SK-N-SH (cell line): ENCODE data around the gene BSG. TPM values are rescaled to one million over a fixed set of nuclear protein-coding genes. Genes with fewer than 3 reads are reported as not detected.
"Not testable (repeated sequence)": the region's sequence is repeated elsewhere in the genome, so short reads cannot be mapped to it uniquely, and the experiment has no call there.

Experiments used
- CTCF ChIA-PET: fragments of 300-600, 350-600 bp; formaldehyde crosslinking; extraction: SDS; loops from one replicate; lab custom pipeline; 2021; lab: Yijun Ruan, JAX
- POLR2A ChIA-PET: fragments of 350-600 bp; sonication (Branson Sonifier 250); formaldehyde crosslinking; extraction: SDS; loops from one replicate; lab custom pipeline; 2020; ENCODE audit warnings: antibody characterized with exemption, inconsistent platforms; lab: Yijun Ruan, JAX
- DNase-seq: peaks from one replicate; pipeline ENCODE4 v3.0.0; 2012
- H2AFZ ChIP-seq: fragments of 200-600 bp; sonication (generic); 2 replicates; pipeline ENCODE4 v1.8.1; 2016; ENCODE audit warnings: antibody characterized with exemption, mild to moderate bottlenecking, low read depth
- H3F3A ChIP-seq: fragments of 200-600 bp; sonication (generic); replicated peaks from 2 replicates; pipeline ENCODE3; 2016; ENCODE audit warnings: antibody characterized with exemption, mild to moderate bottlenecking; ENCODE audit not compliant: insufficient read depth
- H3K27ac ChIP-seq, 2 experiments: fragments of 200-500 bp in 1 of 2; fragments of 200-600 bp in 1 of 2; sonication (Bioruptor generic) in 1 of 2; sonication (generic), shearing (Covaris generic) in 1 of 2; 2 replicates each; pipeline versions ENCODE4 v1.5.1 to v1.6.1; 2014 to 2016; ENCODE audit warnings: low read depth in 2 of 2, inconsistent platforms in 1 of 2, low read length in 1 of 2, mild to moderate bottlenecking in 1 of 2, mixed read lengths in 1 of 2
- H3K27me3 ChIP-seq: fragments of 200-600 bp; sonication (generic), shearing (Covaris generic); 2 replicates; pipeline ENCODE4 v1.6.1; 2016; ENCODE audit warnings: mixed run types; ENCODE audit not compliant: insufficient read depth
- H3K36me3 ChIP-seq, 2 experiments: fragments of 200-500 bp in 1 of 2; fragments of 200-600 bp in 1 of 2; sonication (Bioruptor generic) in 1 of 2; sonication (generic) in 1 of 2; replicated peaks in 1 of 2; 2 replicates each; pipeline versions ENCODE3 to v1.5.1; 2014 to 2016; ENCODE audit warnings: low read length in 1 of 2, mild to moderate bottlenecking in 1 of 2; ENCODE audit not compliant: insufficient read depth in 2 of 2, control insufficient read depth in 1 of 2
- H3K4me1 ChIP-seq, 2 experiments: fragments of 200-500 bp in 1 of 2; fragments of 200-600 bp in 1 of 2; sonication (Bioruptor generic) in 1 of 2; sonication (generic), shearing (Covaris generic) in 1 of 2; 2 replicates each; pipeline versions ENCODE4 v1.5.1 to v1.6.1; 2014 to 2016; ENCODE audit warnings: low read depth in 1 of 2, low read length in 1 of 2, mixed run types in 1 of 2; ENCODE audit not compliant: insufficient read depth in 2 of 2, control insufficient read depth in 1 of 2
- H3K4me2 ChIP-seq: fragments of 200-600 bp; sonication (generic), shearing (Covaris generic); 2 replicates; pipeline ENCODE4 v1.6.1; 2017; ENCODE audit warnings: mixed run types
- H3K4me3 ChIP-seq, 2 experiments: fragments of 200-500 bp in 1 of 2; fragments of 200-600 bp in 1 of 2; sonication (Bioruptor generic) in 1 of 2; sonication (generic), shearing (Covaris generic) in 1 of 2; 2 replicates each; pipeline versions ENCODE4 v1.5.1 to v1.8.1; 2014 to 2016; ENCODE audit warnings: low read depth in 2 of 2, inconsistent platforms in 1 of 2, low read length in 1 of 2, mild to moderate bottlenecking in 1 of 2, mixed read lengths in 1 of 2, moderate library complexity in 1 of 2
- H3K79me2 ChIP-seq: fragments of 200-600 bp; sonication (generic); 2 replicates; pipeline ENCODE4 v1.8.1; 2017; ENCODE audit warnings: mild to moderate bottlenecking; ENCODE audit not compliant: insufficient read depth
- H3K9ac ChIP-seq: fragments of 200-600 bp; sonication (generic); 2 replicates; pipeline ENCODE4 v1.6.1; 2017; ENCODE audit warnings: mixed run types
- H3K9me2 ChIP-seq: fragments of 200-600 bp; sonication (generic); 2 replicates; pipeline ENCODE4 v1.6.1; 2017; ENCODE audit warnings: mixed run types
- H3K9me3 ChIP-seq: fragments of 200-600 bp; sonication (generic); 2 replicates; pipeline ENCODE4 v1.6.1; 2017; ENCODE audit warnings: mixed run types, mild to moderate bottlenecking, moderate library complexity
- H4K20me1 ChIP-seq: fragments of 200-600 bp; sonication (generic); 2 replicates; pipeline ENCODE4 v1.6.1; 2017; ENCODE audit warnings: mild to moderate bottlenecking, mixed run types; ENCODE audit not compliant: insufficient read depth
- ELF1 ChIP-seq: IDR thresholded peaks from 2 replicates; pipeline ENCODE4 v1.4.0; 2012
- FOSL2 ChIP-seq: IDR thresholded peaks from 2 replicates; pipeline ENCODE4 v1.4.0; 2012; ENCODE audit warnings: low read depth, mild to moderate bottlenecking, moderate library complexity, borderline replicate concordance
- FOXJ3 ChIP-seq: sonication (generic); formaldehyde crosslinking; IDR thresholded peaks from 2 replicates; pipeline ENCODE4 v1.5.1; 2020; ENCODE audit warnings: mild to moderate bottlenecking, missing genetic modification reagents
- GABPA ChIP-seq: IDR thresholded peaks from 2 replicates; pipeline ENCODE4 v1.4.0; 2012; ENCODE audit warnings: low read depth, mild to moderate bottlenecking
- JUND ChIP-seq: IDR thresholded peaks from 2 replicates; pipeline ENCODE4 v1.4.0; 2012
- MAX ChIP-seq: IDR thresholded peaks from 2 replicates; pipeline ENCODE4 v1.4.0; 2012; ENCODE audit warnings: low read depth
- NFIC ChIP-seq: IDR thresholded peaks from 2 replicates; pipeline ENCODE4 v1.4.0; 2012; ENCODE audit warnings: borderline replicate concordance
- NRF1 ChIP-seq: IDR thresholded peaks from 2 replicates; pipeline ENCODE4 v1.6.1; 2012; ENCODE audit warnings: low read depth, mild to moderate bottlenecking, low read length
- PBX3 ChIP-seq: IDR thresholded peaks from 2 replicates; pipeline ENCODE4; 2012
- RAD21 ChIP-seq: IDR thresholded peaks from 2 replicates; pipeline ENCODE4 v1.6.1; 2012; ENCODE audit warnings: mild to moderate bottlenecking, low read length
- RCOR1 ChIP-seq: fragments of 150-350 bp; IDR thresholded peaks from 2 replicates; pipeline ENCODE4 v1.6.1; 2017; ENCODE audit warnings: antibody characterized with exemption, low read length
- REST ChIP-seq: IDR thresholded peaks from 2 replicates; pipeline ENCODE4 v1.6.1; 2012; ENCODE audit warnings: mild to moderate bottlenecking, low read depth, low read length, moderate library complexity
- SIN3A ChIP-seq: IDR thresholded peaks from 2 replicates; pipeline ENCODE4 v1.6.1; 2012; ENCODE audit warnings: low read depth, mild to moderate bottlenecking, low read length, moderate library complexity, borderline replicate concordance
- USF1 ChIP-seq: IDR thresholded peaks from 2 replicates; pipeline ENCODE4 v1.4.0; 2012; ENCODE audit warnings: low read depth, borderline replicate concordance
- YY1 ChIP-seq: IDR thresholded peaks from 2 replicates; pipeline ENCODE4 v1.4.0; 2012; ENCODE audit warnings: low read depth, mild to moderate bottlenecking
- WGBS: methylation state at CpG from one replicate; pipeline ENCODE4 v1.1.6; 2017; ENCODE audit warnings: low lambda C conversion rate; 5-methylcytosine and 5-hydroxymethylcytosine counted together
- polyA plus RNA-seq, 3 experiments: library from polyadenylated mRNA; depleted of rRNA; stranded (reverse); fragments of >200 nt; gene quantifications; 2 replicates each; pipeline ENCODE4 v1.2.3, GENCODE V29; 2012

The BSG gene
- polyA plus RNA-seq, 1 of the 3 experiments (the other 2 are of a cell fraction) = 835 TPM

- no peak for TF ChIP-seq MAX
These were observed 30.2 kb downstream of the BSG start (continued) for GRCh38 chr19:602391-603301.

- H2AFZ ChIP-seq, H3K4me1 ChIP-seq, H3K27me3 ChIP-seq, CTCF ChIA-PET, H4K20me1 ChIP-seq, H3K9me3 ChIP-seq, H3K9ac ChIP-seq, H3K36me3 ChIP-seq, H3K9me2 ChIP-seq, H3K4me3 ChIP-seq, POLR2A ChIA-PET, H3F3A ChIP-seq, H3K27ac ChIP-seq, H3K79me2 ChIP-seq, DNase-seq, H3K4me2 ChIP-seq: not testable (repeated sequence)
- 92% methylated on average over 7 of the region's 13 CpGs for WGBS
These were observed 30.9 kb downstream of the BSG start for GRCh38 chr19:603302-603639.

GRCh38 chr19:603779-604178, 31.4 kb downstream of the BSG start:
- H3K9me2 ChIP-seq, H3K36me3 ChIP-seq, H3K4me2 ChIP-seq, H3F3A ChIP-seq, H4K20me1 ChIP-seq, H3K27ac ChIP-seq, H3K27me3 ChIP-seq, H3K4me1 ChIP-seq, POLR2A ChIA-PET, H3K4me3 ChIP-seq, H3K79me2 ChIP-seq, H3K9ac ChIP-seq, H2AFZ ChIP-seq, H3K9me3 ChIP-seq: not testable (repeated sequence)
- DNase-seq = peak; percentile 81
- 90% methylated on average over 20 of the region's 20 CpGs for WGBS
- CTCF ChIA-PET = interaction anchor here (1.6 kb wide), 1 partner anchor 15 kb away, joined by 6 read pairs; no protein-coding TSS in a partner anchor

GRCh38 chr19:604355-604754, 32.0 kb downstream of the BSG start:
- no peak overlapping the region for H3K27ac ChIP-seq
- WGBS = 80% methylated on average over 11 of the region's 11 CpGs
- H3K4me2 ChIP-seq = no peak overlapping the region
- no peak overlapping the region for H2AFZ ChIP-seq
- no peaks in the 10 kb centered on the region for H3K9me3 ChIP-seq
- H3K9me2 ChIP-seq = no peaks in the 10 kb centered on the region
- H3K36me3 ChIP-seq = no peaks in the 10 kb centered on the region
- CTCF ChIA-PET = interaction anchor here (0.8 to 1.6 kb wide), 3 partner anchors 12 to 71 kb away, joined by 3 to 6 read pairs (median 3); no protein-coding TSS in a partner anchor
- H3K9ac ChIP-seq = no peak overlapping the region
- no peaks in the 10 kb centered on the region for H4K20me1 ChIP-seq
- peaks cover 0 to 14% of the 10 kb centered on the region in 2 experiments; a peak in 1 of 4 replicates for H3K4me1 ChIP-seq
- peaks cover 8% of the 10 kb centered on the region for H3F3A ChIP-seq
- POLR2A ChIA-PET = no interaction called here
- no peaks in the 10 kb centered on the region for H3K79me2 ChIP-seq
- DNase-seq = peak; percentile 89
- H3K4me3 ChIP-seq = no peak overlapping the region
- H3K27me3 ChIP-seq = no peaks in the 10 kb centered on the region
- TF ChIP-seq GABPA (no peak), FOSL2 (no peak), RCOR1 (no peak), PBX3 (no peak), SIN3A (no peak), NFIC (no peak), ELF1 (no peak), NRF1 (no peak), USF1 (no peak), FOXJ3 (CRISPR knock-in tag) (no peak), YY1 (no peak), JUND (no peak), REST (no peak), RAD21 (no peak)
